Measurements from ENCODE around the gene FHOD3.

FHOD3 gene

GRCh38 chr18:36744261-36744876 is 446.9 kb downstream of the FHOD3 start:
- Histone ChIP-seq H3K27me3 (ENCODE audit: insufficient read depth, poor library complexity, severe bottlenecking) (peaks cover 5% of the 10 kb centered on the region), H3K27ac (replicated peaks) (no peak overlapping the region), H3K4me3 (replicated peaks; ENCODE audit: insufficient read depth, low read length) (no peak overlapping the region)
- no peak for TF ChIP-seq GABPA (IDR thresholded peaks at IDR 0.05; ENCODE audit: low read depth)
- no peak for TF ChIP-seq SPI1 (IDR thresholded peaks at IDR 0.05; ENCODE audit: borderline replicate concordance, low read depth)
- TF ChIP-seq POLR2AphosphoS5 (IDR thresholded peaks at IDR 0.05; ENCODE audit: low read depth) = no peak
- TF ChIP-seq, protein P1, sequence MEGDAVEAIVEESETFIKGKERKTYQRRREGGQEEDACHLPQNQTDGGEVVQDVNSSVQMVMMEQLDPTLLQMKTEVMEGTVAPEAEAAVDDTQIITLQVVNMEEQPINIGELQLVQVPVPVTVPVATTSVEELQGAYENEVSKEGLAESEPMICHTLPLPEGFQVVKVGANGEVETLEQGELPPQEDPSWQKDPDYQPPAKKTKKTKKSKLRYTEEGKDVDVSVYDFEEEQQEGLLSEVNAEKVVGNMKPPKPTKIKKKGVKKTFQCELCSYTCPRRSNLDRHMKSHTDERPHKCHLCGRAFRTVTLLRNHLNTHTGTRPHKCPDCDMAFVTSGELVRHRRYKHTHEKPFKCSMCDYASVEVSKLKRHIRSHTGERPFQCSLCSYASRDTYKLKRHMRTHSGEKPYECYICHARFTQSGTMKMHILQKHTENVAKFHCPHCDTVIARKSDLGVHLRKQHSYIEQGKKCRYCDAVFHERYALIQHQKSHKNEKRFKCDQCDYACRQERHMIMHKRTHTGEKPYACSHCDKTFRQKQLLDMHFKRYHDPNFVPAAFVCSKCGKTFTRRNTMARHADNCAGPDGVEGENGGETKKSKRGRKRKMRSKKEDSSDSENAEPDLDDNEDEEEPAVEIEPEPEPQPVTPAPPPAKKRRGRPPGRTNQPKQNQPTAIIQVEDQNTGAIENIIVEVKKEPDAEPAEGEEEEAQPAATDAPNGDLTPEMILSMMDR (IDR thresholded peaks at IDR 0.05; ENCODE audit: insufficient read depth, low read length) = no peak
- TF ChIP-seq, protein P2, sequence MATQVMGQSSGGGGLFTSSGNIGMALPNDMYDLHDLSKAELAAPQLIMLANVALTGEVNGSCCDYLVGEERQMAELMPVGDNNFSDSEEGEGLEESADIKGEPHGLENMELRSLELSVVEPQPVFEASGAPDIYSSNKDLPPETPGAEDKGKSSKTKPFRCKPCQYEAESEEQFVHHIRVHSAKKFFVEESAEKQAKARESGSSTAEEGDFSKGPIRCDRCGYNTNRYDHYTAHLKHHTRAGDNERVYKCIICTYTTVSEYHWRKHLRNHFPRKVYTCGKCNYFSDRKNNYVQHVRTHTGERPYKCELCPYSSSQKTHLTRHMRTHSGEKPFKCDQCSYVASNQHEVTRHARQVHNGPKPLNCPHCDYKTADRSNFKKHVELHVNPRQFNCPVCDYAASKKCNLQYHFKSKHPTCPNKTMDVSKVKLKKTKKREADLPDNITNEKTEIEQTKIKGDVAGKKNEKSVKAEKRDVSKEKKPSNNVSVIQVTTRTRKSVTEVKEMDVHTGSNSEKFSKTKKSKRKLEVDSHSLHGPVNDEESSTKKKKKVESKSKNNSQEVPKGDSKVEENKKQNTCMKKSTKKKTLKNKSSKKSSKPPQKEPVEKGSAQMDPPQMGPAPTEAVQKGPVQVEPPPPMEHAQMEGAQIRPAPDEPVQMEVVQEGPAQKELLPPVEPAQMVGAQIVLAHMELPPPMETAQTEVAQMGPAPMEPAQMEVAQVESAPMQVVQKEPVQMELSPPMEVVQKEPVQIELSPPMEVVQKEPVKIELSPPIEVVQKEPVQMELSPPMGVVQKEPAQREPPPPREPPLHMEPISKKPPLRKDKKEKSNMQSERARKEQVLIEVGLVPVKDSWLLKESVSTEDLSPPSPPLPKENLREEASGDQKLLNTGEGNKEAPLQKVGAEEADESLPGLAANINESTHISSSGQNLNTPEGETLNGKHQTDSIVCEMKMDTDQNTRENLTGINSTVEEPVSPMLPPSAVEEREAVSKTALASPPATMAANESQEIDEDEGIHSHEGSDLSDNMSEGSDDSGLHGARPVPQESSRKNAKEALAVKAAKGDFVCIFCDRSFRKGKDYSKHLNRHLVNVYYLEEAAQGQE (IDR thresholded peaks at IDR 0.05; ENCODE audit: insufficient replicate concordance, low read depth) = no peak
- DNase-seq (ENCODE audit: low read depth in 1 of 2, low spot score in 1 of 2) = no peak

DNA sequence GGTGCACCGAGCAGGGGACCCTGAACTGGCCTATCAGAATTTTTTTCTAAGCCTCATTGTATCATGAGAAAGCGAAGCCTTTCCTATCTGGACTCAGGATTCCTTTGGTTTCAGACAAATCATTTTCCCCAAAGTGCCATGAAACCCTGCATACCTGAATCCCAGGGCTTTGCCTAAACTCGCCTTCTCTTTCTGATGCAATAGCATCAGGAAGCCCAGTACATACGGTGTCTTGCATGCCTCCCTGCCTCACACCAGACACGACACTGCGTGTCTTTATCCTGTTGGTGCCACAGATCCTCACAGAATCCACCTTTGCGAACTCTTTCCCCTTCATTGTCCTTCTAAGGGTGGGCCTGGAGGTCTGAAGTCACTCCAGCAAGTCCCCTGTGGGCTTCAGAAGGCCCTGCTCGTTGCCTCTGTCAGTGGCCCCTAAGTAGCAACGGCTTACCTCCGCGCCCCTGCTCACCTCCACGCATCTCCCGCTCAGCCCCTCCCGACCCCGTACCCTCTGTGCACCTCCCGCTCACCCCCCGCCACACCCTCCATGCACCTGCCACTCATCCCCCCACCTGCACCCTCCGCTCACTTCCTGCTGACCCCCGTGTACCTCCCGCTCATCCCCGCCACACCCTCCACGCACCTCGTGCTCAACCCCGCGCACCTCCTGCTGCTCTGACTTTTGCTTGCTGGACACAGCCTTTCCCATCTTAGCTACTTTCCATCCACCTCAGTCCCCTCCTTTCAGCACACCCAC is 447.9 kb downstream of the FHOD3 start:
- TF ChIP-seq GABPA (IDR thresholded peaks at IDR 0.05; ENCODE audit: low read depth) (no peak), SPI1 (IDR thresholded peaks at IDR 0.05; ENCODE audit: borderline replicate concordance, low read depth) (no peak), POLR2AphosphoS5 (IDR thresholded peaks at IDR 0.05; ENCODE audit: low read depth) (no peak)
- TF ChIP-seq, protein P1 (IDR thresholded peaks at IDR 0.05; ENCODE audit: insufficient read depth, low read length) = no peak
- TF ChIP-seq, protein P2 (IDR thresholded peaks at IDR 0.05; ENCODE audit: insufficient replicate concordance, low read depth) = no peak
- no peak overlapping the region for H3K27ac ChIP-seq (replicated peaks)
- H3K4me3 ChIP-seq (replicated peaks; ENCODE audit: insufficient read depth, low read length) = no peak overlapping the region
- DNase-seq (ENCODE audit: low read depth in 1 of 2, low spot score in 1 of 2) = no peak
- H3K27me3 ChIP-seq (ENCODE audit: insufficient read depth, poor library complexity, severe bottlenecking) = no peaks in the 10 kb centered on the region

- TF ChIP-seq SPI1 (IDR thresholded peaks at IDR 0.05; ENCODE audit: borderline replicate concordance, low read depth) (no peak), POLR2AphosphoS5 (IDR thresholded peaks at IDR 0.05; ENCODE audit: low read depth) (no peak), GABPA (IDR thresholded peaks at IDR 0.05; ENCODE audit: low read depth) (no peak)
- TF ChIP-seq, protein P2 (IDR thresholded peaks at IDR 0.05; ENCODE audit: insufficient replicate concordance, low read depth) = no peak
- TF ChIP-seq, protein P1 (IDR thresholded peaks at IDR 0.05; ENCODE audit: insufficient read depth, low read length) = no peak
- H3K4me3 ChIP-seq (replicated peaks; ENCODE audit: insufficient read depth, low read length) = no peak overlapping the region
- H3K27ac ChIP-seq (replicated peaks) = no peak overlapping the region
- no peak for DNase-seq (ENCODE audit: low read depth in 1 of 2, low spot score in 1 of 2)
- no peaks in the 10 kb centered on the region for H3K27me3 ChIP-seq (ENCODE audit: insufficient read depth, poor library complexity, severe bottlenecking)
Observed at GRCh38 chr18:36752929-36753865, 455.7 kb downstream of the FHOD3 start.
